ENCODE data around the gene RTP5. TPM values are rescaled to one million over a fixed set of nuclear protein-coding genes. Genes with fewer than 3 reads are reported as not detected.

Gene RTP5
- total RNA-seq, 1 donor from 2014 or later: not detected

GRCh38 chr2:241895712-241896641, 26.4 kb downstream of the RTP5 start:
- Mint-ChIP-seq H3K27ac (peak overlapping the region; percentile 83), H3K4me1 (ENCODE audit: unreplicated experiment) (peaks cover 18% of the 10 kb centered on the region), H3K27me3 (no peaks in the 10 kb centered on the region), H3K4me3 (peak overlapping the region; percentile 36), H3K36me3 (no peaks in the 10 kb centered on the region), H3K9me3 (no peaks in the 10 kb centered on the region)
- no peak for TF ChIP-seq CTCF (conservative IDR thresholded peaks at IDR 0.05)
- peak; percentile 67 for DNase-seq (ENCODE audit: extremely low spot score, unreplicated experiment)

GRCh38 chr2:241896746-241897201, 27.2 kb downstream of the RTP5 start:
- peak; percentile 60 for DNase-seq (ENCODE audit: extremely low spot score, unreplicated experiment)
- Mint-ChIP-seq H3K4me3 (no peak overlapping the region), H3K36me3 (no peaks in the 10 kb centered on the region), H3K4me1 (ENCODE audit: unreplicated experiment) (peaks cover 20% of the 10 kb centered on the region), H3K27me3 (no peaks in the 10 kb centered on the region), H3K27ac (no peak overlapping the region), H3K9me3 (no peaks in the 10 kb centered on the region)
- no peak for TF ChIP-seq CTCF (conservative IDR thresholded peaks at IDR 0.05)

- no peaks in the 10 kb centered on the region for H3K9me3 Mint-ChIP-seq
- no peak overlapping the region for H3K27ac Mint-ChIP-seq
- peaks cover 20% of the 10 kb centered on the region for H3K4me1 Mint-ChIP-seq (ENCODE audit: unreplicated experiment)
- DNase-seq (ENCODE audit: extremely low spot score, unreplicated experiment): peak; percentile 58
- H3K36me3 Mint-ChIP-seq: no peaks in the 10 kb centered on the region
- TF ChIP-seq CTCF (conservative IDR thresholded peaks at IDR 0.05): no peak
- no peak overlapping the region for H3K4me3 Mint-ChIP-seq
- no peaks in the 10 kb centered on the region for H3K27me3 Mint-ChIP-seq
Observed at GRCh38 chr2:241897231-241897916, 27.8 kb downstream of the RTP5 start.

- H3K36me3 Mint-ChIP-seq: no peaks in the 10 kb centered on the region
- H3K4me3 Mint-ChIP-seq: no peak overlapping the region
- peaks cover 17% of the 10 kb centered on the region for H3K4me1 Mint-ChIP-seq (ENCODE audit: unreplicated experiment)
- TF ChIP-seq CTCF (conservative IDR thresholded peaks at IDR 0.05): no peak
- no peaks in the 10 kb centered on the region for H3K27me3 Mint-ChIP-seq
- DNase-seq (ENCODE audit: extremely low spot score, unreplicated experiment): peak; percentile 64
- no peak overlapping the region for H3K27ac Mint-ChIP-seq
- H3K9me3 Mint-ChIP-seq: no peaks in the 10 kb centered on the region
Observed at GRCh38 chr2:241898463-241899270, 29.1 kb downstream of the RTP5 start.

- Mint-ChIP-seq H3K27me3 (no peaks in the 10 kb centered on the region), H3K4me1 (ENCODE audit: unreplicated experiment) (peaks cover 17% of the 10 kb centered on the region), H3K27ac (no peak overlapping the region), H3K36me3 (no peaks in the 10 kb centered on the region), H3K4me3 (no peak overlapping the region), H3K9me3 (no peaks in the 10 kb centered on the region)
- DNase-seq (ENCODE audit: extremely low spot score, unreplicated experiment): peak; percentile 62
- TF ChIP-seq CTCF (conservative IDR thresholded peaks at IDR 0.05): no peak
Observed at GRCh38 chr2:241900251-241901017, 30.9 kb downstream of the RTP5 start.

Data from type B pancreatic cell (in vitro differentiated cells).